Measurements from ENCODE around the gene SKA1. TPM values are rescaled to one million over a fixed set of nuclear protein-coding genes. Genes with fewer than 3 reads are reported as not detected.

Gene SKA1
- total RNA-seq, 1 experiment from 2014 or later = 18.1 TPM

Other genes starting within 250 kb of the SKA1 start
- 7.0 to 8.7 TPM (median 7.4 TPM) in 3 replicates for gene MYO5B, start 179.9 kb upstream of the SKA1 start, total RNA-seq (2021)
- gene CFAP53, start 108.6 kb upstream of the SKA1 start, total RNA-seq (2021) = 0.26 to 0.27 TPM (median 0.27 TPM) in 3 replicates
- gene MBD1, start 93.5 kb upstream of the SKA1 start, total RNA-seq (2021) = 47.6 to 53.4 TPM (median 48.4 TPM) in 3 replicates
- 88.7 to 94.5 TPM (median 94.0 TPM) in 3 replicates for gene CXXC1, start 87.4 kb upstream of the SKA1 start, total RNA-seq (2021)
- 3.0 to 4.2 TPM (median 3.3 TPM) in 3 replicates for gene MAPK4, start 185.0 kb downstream of the SKA1 start, total RNA-seq (2021)

Measured in WTC11 (cell line).